Mesothelial cell of epicardium (in vitro differentiated cells): Measurements from ENCODE around the gene TBATA. TPM values are rescaled to one million over a fixed set of nuclear protein-coding genes. Genes with fewer than 3 reads are reported as not detected.

Experiments used
- DNase-seq, 2 experiments: peaks; one replicate each; pipeline ENCODE4 v3.0.0; 2021; ENCODE audit warnings: low spot score in 2 of 2; ENCODE audit not compliant: unreplicated experiment in 2 of 2
- H3K27ac Mint-ChIP-seq: 2 replicates; pipeline ENCODE4 v1.8.0; 2021; ENCODE audit warnings: mixed read lengths
- H3K27me3 Mint-ChIP-seq: 2 replicates; pipeline ENCODE4 v1.8.0; 2021; ENCODE audit warnings: low read depth, mixed read lengths
- H3K36me3 Mint-ChIP-seq: 2 replicates; pipeline ENCODE4 v1.8.0; 2021; ENCODE audit warnings: mixed read lengths
- H3K4me1 Mint-ChIP-seq: 2 replicates; pipeline ENCODE4 v1.8.0; 2021; ENCODE audit warnings: mixed read lengths
- H3K4me3 Mint-ChIP-seq: 2 replicates; pipeline ENCODE4 v1.8.0; 2021; ENCODE audit warnings: mild to moderate bottlenecking, moderate library complexity, mixed read lengths
- H3K9me3 Mint-ChIP-seq: 2 replicates; pipeline ENCODE4 v1.8.0; 2021; ENCODE audit warnings: mixed read lengths
- total RNA-seq: library from RNA; stranded (reverse); gene quantifications from 3 replicates; pipeline ENCODE4 v1.2.1, GENCODE V29; 2021
- TF ChIP-seq, protein P1 (sequence below): fragments of 200-600 bp; sonication (generic); IDR thresholded peaks from one replicate; pipeline ENCODE4 v1.5.0; 2021; ENCODE audit warnings: antibody characterized with exemption; ENCODE audit not compliant: unreplicated experiment

TBATA gene
- total RNA-seq, 1 donor from 2014 or later = not detected

DNA sequence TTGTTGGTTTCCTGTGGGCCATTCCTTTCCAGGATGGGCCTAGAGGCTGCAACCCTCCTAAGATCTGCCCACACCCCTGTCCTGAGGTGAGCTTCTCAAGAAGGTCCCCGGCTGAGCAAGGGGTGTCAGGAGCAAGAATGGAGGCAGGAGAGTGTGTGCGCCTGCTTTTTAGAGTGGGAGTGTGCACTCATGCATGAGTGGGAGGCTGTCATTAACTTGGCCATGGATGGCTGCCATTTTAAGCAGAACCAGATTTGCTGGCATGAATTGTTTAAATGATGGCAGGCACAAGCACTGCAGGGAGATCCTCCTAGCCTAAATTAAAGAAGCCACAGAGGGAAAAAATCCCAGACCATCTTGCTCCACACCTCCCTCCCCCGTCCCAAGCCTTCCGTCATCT, 27.6 kb upstream of the TBATA start:
- no peaks in the 10 kb centered on the region for H3K27me3 Mint-ChIP-seq
- H3K4me1 Mint-ChIP-seq = peaks cover 11% of the 10 kb centered on the region
- peaks cover 5% of the 10 kb centered on the region for H3K36me3 Mint-ChIP-seq
- DNase-seq = no peak
- H3K4me3 Mint-ChIP-seq = no peak overlapping the region
- H3K27ac Mint-ChIP-seq = no peak overlapping the region
- TF ChIP-seq, protein P1, sequence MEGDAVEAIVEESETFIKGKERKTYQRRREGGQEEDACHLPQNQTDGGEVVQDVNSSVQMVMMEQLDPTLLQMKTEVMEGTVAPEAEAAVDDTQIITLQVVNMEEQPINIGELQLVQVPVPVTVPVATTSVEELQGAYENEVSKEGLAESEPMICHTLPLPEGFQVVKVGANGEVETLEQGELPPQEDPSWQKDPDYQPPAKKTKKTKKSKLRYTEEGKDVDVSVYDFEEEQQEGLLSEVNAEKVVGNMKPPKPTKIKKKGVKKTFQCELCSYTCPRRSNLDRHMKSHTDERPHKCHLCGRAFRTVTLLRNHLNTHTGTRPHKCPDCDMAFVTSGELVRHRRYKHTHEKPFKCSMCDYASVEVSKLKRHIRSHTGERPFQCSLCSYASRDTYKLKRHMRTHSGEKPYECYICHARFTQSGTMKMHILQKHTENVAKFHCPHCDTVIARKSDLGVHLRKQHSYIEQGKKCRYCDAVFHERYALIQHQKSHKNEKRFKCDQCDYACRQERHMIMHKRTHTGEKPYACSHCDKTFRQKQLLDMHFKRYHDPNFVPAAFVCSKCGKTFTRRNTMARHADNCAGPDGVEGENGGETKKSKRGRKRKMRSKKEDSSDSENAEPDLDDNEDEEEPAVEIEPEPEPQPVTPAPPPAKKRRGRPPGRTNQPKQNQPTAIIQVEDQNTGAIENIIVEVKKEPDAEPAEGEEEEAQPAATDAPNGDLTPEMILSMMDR = no peak
- no peaks in the 10 kb centered on the region for H3K9me3 Mint-ChIP-seq

DNA sequence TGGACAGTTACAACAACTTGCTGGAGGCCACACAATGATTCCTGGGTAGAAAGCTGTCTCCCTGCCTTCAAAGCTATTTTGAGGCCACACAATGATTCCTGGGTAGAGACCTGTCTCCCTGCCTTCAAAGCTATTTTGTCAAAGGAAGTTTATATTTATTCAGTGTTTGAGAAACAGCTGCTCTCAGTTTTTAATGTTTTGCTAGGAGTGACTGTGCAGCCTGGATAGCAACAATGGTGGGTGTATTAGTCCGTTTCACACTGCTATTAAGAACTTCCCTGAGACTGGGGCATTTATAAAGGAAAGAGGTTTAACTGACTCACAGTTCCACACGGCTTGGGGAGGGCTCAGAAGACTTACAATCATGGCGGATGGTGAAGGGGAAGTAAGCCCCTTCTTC, 26.7 kb upstream of the TBATA start:
- H3K36me3 Mint-ChIP-seq = no peaks in the 10 kb centered on the region
- peaks cover 6% of the 10 kb centered on the region for H3K4me1 Mint-ChIP-seq
- H3K4me3 Mint-ChIP-seq = no peak overlapping the region
- no peak for DNase-seq
- TF ChIP-seq, protein P1 = no peak
- no peaks in the 10 kb centered on the region for H3K27me3 Mint-ChIP-seq
- no peaks in the 10 kb centered on the region for H3K9me3 Mint-ChIP-seq
- no peak overlapping the region for H3K27ac Mint-ChIP-seq

DNA sequence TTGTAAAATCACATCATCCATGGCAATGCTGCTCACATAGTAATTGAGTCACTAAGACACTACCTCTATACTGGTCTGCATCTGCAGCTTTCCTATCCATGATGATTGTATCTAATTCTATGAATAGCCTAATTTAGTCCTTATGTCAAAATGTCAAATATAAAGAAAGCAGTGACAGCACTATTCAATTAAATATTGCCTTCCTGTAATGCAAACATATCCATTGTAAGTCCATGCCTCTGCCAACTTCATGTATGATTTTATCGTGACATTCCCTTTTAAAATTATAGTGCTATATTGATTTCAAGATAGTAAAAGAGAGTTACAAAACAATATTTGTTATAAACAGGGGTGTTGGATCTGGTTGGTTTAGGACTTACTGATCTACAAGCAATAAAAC, 25.8 kb upstream of the TBATA start:
- no peaks in the 10 kb centered on the region for H3K36me3 Mint-ChIP-seq

DNA sequence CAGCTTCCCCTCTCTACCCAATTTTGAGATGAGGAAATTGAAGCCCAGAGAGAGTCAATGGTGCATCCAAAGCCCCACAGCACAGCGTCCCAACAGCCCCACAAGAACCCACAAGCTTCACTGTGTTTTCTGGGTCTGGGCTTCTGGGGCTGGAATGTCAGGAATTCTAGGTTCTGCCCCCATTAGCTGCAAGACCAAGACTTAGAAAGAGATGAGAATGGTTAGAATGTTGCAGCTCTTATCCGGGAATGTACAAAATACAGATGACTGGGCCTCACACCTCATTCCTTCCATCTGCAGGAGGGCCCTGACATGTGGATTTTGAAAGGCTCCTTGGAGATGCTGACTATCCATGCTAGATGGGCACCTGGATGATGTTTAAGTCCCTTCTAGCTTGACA, 24.5 kb upstream of the TBATA start:
- Mint-ChIP-seq H3K36me3 (no peaks in the 10 kb centered on the region), H3K27me3 (no peaks in the 10 kb centered on the region), H3K4me3 (no peak overlapping the region), H3K27ac (no peak overlapping the region), H3K9me3 (no peaks in the 10 kb centered on the region), H3K4me1 (no peaks in the 10 kb centered on the region)
- DNase-seq = no peak
- TF ChIP-seq, protein P1 = no peak

More for the DNA sequence above, 25.8 kb upstream of the TBATA start:
- Mint-ChIP-seq H3K9me3 (no peaks in the 10 kb centered on the region), H3K4me1 (no peaks in the 10 kb centered on the region), H3K4me3 (no peak overlapping the region), H3K27me3 (no peaks in the 10 kb centered on the region), H3K27ac (no peak overlapping the region)
- no peak for DNase-seq
- TF ChIP-seq, protein P1 = no peak

DNA sequence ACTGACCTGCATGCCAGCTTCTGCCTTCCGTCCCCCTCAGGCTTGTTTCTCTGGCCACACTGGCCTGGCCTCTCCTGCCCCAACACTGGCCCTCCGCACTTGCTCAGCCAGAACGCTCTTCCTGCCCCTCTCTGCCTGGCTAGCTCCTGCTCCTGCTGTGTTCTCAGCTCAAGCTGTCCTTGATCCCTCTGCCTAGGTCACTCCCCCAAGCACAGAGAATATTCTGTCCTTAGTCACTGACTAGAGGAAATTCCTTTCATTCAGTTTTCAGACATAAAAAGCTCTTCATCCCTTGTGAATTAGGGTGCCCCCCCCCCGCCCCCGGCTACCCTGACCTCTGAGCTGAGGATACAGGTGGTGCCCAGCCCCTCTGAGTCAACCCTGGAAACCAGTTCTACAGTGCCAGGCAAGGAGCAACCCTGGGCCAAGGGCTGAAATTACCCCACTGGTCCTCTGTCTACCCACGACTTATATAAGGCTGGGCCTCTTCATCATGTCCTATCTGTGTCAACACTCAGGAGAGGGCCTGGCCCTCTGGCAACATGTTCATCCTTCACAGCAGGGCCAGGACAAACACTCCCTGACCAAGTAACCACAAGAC, 23.9 kb upstream of the TBATA start:
- no peaks in the 10 kb centered on the region for H3K9me3 Mint-ChIP-seq
- no peaks in the 10 kb centered on the region for H3K36me3 Mint-ChIP-seq
- H3K27ac Mint-ChIP-seq = no peak overlapping the region
- no peaks in the 10 kb centered on the region for H3K4me1 Mint-ChIP-seq
- no peaks in the 10 kb centered on the region for H3K27me3 Mint-ChIP-seq
- no peak overlapping the region for H3K4me3 Mint-ChIP-seq
- TF ChIP-seq, protein P1 = no peak
- no peak for DNase-seq

DNA sequence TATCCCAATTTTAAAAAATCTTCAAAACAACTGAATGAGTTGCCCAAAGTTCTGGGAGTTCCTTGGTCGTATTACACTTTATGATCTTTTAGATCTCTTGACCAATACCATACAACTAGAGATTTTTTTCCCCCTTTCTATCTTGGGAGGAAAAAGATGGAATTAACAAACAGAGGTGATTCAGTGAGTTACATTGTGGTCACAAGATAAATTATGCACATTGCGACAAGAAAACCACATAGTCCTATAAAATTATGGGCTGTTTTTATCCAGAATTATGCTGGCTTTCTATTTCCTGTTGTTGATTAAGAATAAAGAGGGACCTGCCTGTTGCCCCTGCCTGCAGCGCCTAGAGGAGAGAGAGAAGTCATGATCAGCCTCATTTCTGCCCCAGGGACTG, 22.4 kb upstream of the TBATA start:
- TF ChIP-seq, protein P1 = no peak
- Mint-ChIP-seq H3K27ac (no peak overlapping the region), H3K36me3 (no peaks in the 10 kb centered on the region), H3K9me3 (peaks cover 2% of the 10 kb centered on the region), H3K4me3 (no peak overlapping the region), H3K27me3 (no peaks in the 10 kb centered on the region), H3K4me1 (no peaks in the 10 kb centered on the region)
- DNase-seq = no peak
